ENCODE data around the gene BBS10.

- no peak for TF ChIP-seq CTCF (IDR thresholded peaks at IDR 0.05)
- TF ChIP-seq POLR2A (IDR thresholded peaks at IDR 0.05), result no peak
These were observed 27.3 kb upstream of the BBS10 start for GRCh38 chr12:76375470-76375869.

Data from uterus (tissue), 2 donors.